ENCODE data around the gene WFDC5. TPM values are rescaled to one million over a fixed set of nuclear protein-coding genes. Genes with fewer than 3 reads are reported as not detected.

The WFDC5 gene
- total RNA-seq, 4 donors from 2014 or later: not detected

DNA sequence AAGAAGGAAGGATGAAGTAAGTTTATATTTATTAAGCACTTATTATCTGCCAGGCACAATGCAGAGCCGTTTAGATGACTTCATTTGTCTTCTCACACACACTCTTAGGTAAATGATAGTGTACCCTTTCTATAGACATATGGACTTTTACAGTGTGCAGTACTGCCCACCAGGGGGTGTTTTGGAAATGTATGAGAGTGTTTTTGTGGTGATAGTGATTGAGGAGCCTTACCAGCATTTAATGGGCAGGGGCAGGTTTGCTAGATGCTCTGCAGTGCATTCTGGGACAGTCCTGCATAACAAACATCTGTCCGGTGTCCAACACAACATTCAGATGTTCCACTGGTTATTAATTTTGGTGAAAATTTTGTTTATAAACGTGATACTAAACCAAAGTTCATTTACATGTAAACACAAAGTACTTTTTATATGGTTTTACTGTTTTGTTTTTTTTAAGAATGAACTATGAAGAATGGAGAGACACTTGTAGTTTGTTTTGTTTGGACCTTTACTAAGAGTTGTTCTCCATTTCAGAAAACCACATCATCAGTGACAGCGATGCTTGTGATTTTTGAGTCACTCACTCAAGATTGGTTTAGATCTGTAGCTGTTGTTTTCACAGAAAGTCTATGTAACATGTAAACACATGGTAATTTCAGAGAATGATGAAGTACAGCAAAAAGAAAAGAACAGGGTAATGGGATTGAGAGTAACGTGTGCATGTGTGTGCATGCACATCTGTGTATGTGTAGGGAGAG lies 33.9 kb downstream of the WFDC5 start:
- intact Hi-C loops (cut with DNase I; ENCODE audit: low total_unique reads): no loop called here
- no peaks in the 10 kb centered on the region for H3K9me3 ChIP-seq
- H3K36me3 ChIP-seq: peaks cover 0 to 36% (median 11%) of the 10 kb centered on the region in 4 donors
- no peak overlapping the region for H3K27ac ChIP-seq
- H3K27me3 ChIP-seq: no peaks in the 10 kb centered on the region
- no peak overlapping the region for H3K4me3 ChIP-seq
- in situ Hi-C loops (cut with MboI; ENCODE audit: low pct_ligation_motif_present in 1 of 4, low pct_unique_long_range_greater_than_20kb in 1 of 4, low sequenced_read_pairs in 3 of 4): no loop called here
- H3K4me1 ChIP-seq: no peaks in the 10 kb centered on the region
- WGBS, 2 donors (ENCODE audit: low coverage in 1 of 2): 72 to 79% methylated on average over 5 of the region's 5 CpGs
- no peak for DNase-seq
- TF ChIP-seq EP300 (IDR thresholded peaks at IDR 0.05; ENCODE audit: low read depth): no peak
- TF ChIP-seq, protein P1, sequence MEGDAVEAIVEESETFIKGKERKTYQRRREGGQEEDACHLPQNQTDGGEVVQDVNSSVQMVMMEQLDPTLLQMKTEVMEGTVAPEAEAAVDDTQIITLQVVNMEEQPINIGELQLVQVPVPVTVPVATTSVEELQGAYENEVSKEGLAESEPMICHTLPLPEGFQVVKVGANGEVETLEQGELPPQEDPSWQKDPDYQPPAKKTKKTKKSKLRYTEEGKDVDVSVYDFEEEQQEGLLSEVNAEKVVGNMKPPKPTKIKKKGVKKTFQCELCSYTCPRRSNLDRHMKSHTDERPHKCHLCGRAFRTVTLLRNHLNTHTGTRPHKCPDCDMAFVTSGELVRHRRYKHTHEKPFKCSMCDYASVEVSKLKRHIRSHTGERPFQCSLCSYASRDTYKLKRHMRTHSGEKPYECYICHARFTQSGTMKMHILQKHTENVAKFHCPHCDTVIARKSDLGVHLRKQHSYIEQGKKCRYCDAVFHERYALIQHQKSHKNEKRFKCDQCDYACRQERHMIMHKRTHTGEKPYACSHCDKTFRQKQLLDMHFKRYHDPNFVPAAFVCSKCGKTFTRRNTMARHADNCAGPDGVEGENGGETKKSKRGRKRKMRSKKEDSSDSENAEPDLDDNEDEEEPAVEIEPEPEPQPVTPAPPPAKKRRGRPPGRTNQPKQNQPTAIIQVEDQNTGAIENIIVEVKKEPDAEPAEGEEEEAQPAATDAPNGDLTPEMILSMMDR (IDR thresholded peaks at IDR 0.05): peak in 2 of 5 experiments; percentile 6 to 11

DNA sequence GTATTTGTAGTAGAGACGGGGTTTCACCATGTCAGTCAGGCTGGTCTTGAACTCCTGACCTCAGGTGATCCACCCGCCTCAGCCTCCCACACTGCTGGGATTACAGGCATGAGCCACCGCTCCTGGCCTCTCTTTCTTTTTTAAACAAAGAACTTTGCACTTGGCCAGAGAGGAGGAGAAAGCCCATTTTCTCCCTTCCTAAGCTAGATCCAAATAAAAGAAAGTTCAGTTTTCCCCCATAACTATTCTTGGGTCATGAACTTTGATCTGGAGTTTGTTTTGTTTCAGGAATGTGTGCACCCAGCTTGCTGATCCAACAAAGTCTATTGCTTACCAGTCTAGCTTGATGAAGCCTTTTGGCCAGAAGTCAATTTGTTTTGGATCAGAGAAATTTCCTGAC lies 37.4 kb downstream of the WFDC5 start:
- Histone ChIP-seq H3K27me3 (no peaks in the 10 kb centered on the region), H3K4me3 (no peak overlapping the region), H3K27ac (no peak overlapping the region), H3K9me3 (no peaks in the 10 kb centered on the region), H3K4me1 (no peaks in the 10 kb centered on the region), H3K36me3 (peaks cover 0 to 42% (median 18%) of the 10 kb centered on the region in 4 donors)
- TF ChIP-seq POLR2AphosphoS5 (IDR thresholded peaks at IDR 0.05): no peak
- intact Hi-C loops (cut with DNase I; ENCODE audit: low total_unique reads): no loop called here
- no peak for DNase-seq
- in situ Hi-C loops (cut with MboI; ENCODE audit: low pct_ligation_motif_present in 1 of 4, low pct_unique_long_range_greater_than_20kb in 1 of 4, low sequenced_read_pairs in 3 of 4): no loop called here
- WGBS, 2 donors (ENCODE audit: low coverage in 1 of 2): 90% methylated on average over 3 of the region's 3 CpGs; no CpG with 5 or more reads in 1 of the 2 donors

DNA sequence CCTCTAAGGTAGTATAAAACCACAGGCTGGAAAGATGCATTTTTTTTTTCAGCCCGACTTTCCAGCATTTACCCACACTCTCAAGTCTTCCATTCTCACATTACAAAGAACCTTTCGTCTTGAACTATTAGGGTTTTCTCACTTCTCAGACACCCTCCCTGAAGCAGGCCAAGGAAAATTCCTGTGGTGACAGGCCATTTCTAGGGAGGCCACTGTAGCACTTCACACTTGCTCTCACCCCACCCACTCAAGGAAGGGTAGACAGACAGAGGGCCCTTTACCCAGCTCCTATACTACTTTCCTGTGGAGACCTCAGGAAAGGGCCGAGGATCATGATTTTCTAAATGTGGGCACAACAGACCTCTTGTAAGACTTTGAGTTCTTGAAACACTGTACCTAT lies 41.8 kb downstream of the WFDC5 start:
- in situ Hi-C loops (cut with MboI; ENCODE audit: low pct_ligation_motif_present in 1 of 4, low pct_unique_long_range_greater_than_20kb in 1 of 4, low sequenced_read_pairs in 3 of 4): no loop called here
- WGBS, 2 donors (ENCODE audit: low coverage in 1 of 2): 78 to 100% methylated on average over 3 of the region's 3 CpGs
- Histone ChIP-seq H3K9me3 (no peaks in the 10 kb centered on the region), H3K27ac (no peak overlapping the region), H3K27me3 (no peaks in the 10 kb centered on the region), H3K36me3 (peaks cover 0 to 23% (median 9%) of the 10 kb centered on the region in 4 donors), H3K4me1 (no peaks in the 10 kb centered on the region), H3K4me3 (no peak overlapping the region)
- DNase-seq: no peak
- intact Hi-C loops (cut with DNase I; ENCODE audit: low total_unique reads): no loop called here
- TF ChIP-seq POLR2AphosphoS5 (IDR thresholded peaks at IDR 0.05): no peak

DNA sequence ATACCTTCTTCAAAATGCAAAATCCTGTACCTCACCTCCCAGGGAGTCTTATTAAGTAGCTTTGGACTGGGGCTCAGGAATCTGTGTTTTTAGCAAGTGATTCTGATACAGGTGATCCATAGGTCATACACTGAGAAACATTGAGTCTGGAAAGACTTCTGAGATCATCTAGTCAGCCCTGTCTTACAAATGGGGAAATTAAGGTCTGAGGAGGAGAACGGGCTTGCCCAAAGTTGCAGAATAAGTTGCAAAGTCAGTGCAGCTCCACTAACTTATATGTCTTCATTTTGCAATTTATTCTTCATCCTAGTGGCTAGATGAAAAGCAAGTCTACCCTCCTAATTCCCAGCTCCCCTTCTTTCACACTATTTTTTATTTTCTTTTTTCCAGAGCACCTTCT lies 42.9 kb downstream of the WFDC5 start:
- Histone ChIP-seq H3K4me1 (no peaks in the 10 kb centered on the region), H3K4me3 (no peak overlapping the region), H3K27me3 (no peaks in the 10 kb centered on the region), H3K27ac (no peak overlapping the region), H3K36me3 (peaks cover 0 to 17% (median 8%) of the 10 kb centered on the region in 4 donors), H3K9me3 (no peaks in the 10 kb centered on the region)
- intact Hi-C loops (cut with DNase I; ENCODE audit: low total_unique reads): no loop called here
- 88 to 100% methylated on average over 1 of the region's 1 CpG for WGBS, 2 donors (ENCODE audit: low coverage in 1 of 2)
- no peak for TF ChIP-seq POLR2AphosphoS5 (IDR thresholded peaks at IDR 0.05)
- TF ChIP-seq EP300 (IDR thresholded peaks at IDR 0.05; ENCODE audit: low read depth): no peak
- TF ChIP-seq, protein P1 (IDR thresholded peaks at IDR 0.05): no peak
- TF ChIP-seq POLR2A (IDR thresholded peaks at IDR 0.05): no peak
- no peak for DNase-seq
- in situ Hi-C loops (cut with MboI; ENCODE audit: low pct_ligation_motif_present in 1 of 4, low pct_unique_long_range_greater_than_20kb in 1 of 4, low sequenced_read_pairs in 3 of 4): no loop called here

DNA sequence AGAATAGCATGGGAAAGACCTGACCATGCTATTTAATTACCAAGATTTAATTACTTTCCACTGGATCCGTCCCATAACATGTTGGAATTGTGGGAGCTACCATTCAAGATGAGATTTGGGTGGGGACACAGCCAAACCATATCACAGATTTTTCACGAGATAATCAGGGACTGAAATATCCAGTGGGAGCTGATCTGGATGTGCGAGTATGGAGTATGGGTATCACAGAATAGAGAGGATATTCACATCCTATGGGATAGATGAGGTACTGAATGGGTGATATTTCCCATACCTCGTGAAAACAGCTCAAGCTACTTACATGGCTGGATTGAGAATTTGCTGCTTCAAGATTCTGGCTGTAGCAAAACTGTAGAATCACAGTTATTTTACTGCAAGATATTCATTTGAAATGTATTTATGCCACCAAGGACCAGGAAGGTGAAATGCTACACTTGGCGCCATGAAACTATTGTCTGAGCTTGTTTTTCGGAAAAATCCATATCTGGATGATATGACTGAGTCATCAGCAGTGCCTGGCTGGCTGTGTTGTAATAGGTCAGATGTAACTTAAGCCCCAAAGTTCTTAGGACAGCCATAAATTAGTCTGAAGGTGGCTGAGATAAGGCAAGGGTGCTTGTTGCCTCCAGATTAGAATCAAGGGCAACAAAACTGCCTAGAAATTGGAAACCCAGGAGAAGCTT lies 43.9 kb downstream of the WFDC5 start:
- TF ChIP-seq, protein P1 (IDR thresholded peaks at IDR 0.05): no peak
- TF ChIP-seq EP300 (IDR thresholded peaks at IDR 0.05; ENCODE audit: low read depth) (no peak), POLR2A (IDR thresholded peaks at IDR 0.05) (no peak)
- intact Hi-C loops (cut with DNase I; ENCODE audit: low total_unique reads): no loop called here
- Histone ChIP-seq H3K4me3 (no peak overlapping the region), H3K4me1 (no peaks in the 10 kb centered on the region), H3K27me3 (no peaks in the 10 kb centered on the region), H3K36me3 (peaks cover 0 to 13% (median 3%) of the 10 kb centered on the region in 4 donors), H3K27ac (no peak overlapping the region), H3K9me3 (no peaks in the 10 kb centered on the region)
- in situ Hi-C loops (cut with MboI; ENCODE audit: low pct_ligation_motif_present in 1 of 4, low pct_unique_long_range_greater_than_20kb in 1 of 4, low sequenced_read_pairs in 3 of 4): no loop called here
- no peak for DNase-seq
- 98 to 100% methylated on average over 3 to 6 of the region's 6 CpGs for WGBS, 2 donors (ENCODE audit: low coverage in 1 of 2)
